Loucy (cell line): ENCODE data around the gene RFT1.

Source experiments
- H2AFZ ChIP-seq: fragments of 200-600 bp; sonication (generic); 2 replicates; pipeline ENCODE4 v1.6.0; 2016; ENCODE audit warnings: antibody characterized with exemption, mild to moderate bottlenecking, low read length, moderate library complexity
- H3F3A ChIP-seq: fragments of 200-600 bp; 2 replicates; pipeline ENCODE4 v1.6.0; 2016; ENCODE audit warnings: antibody characterized with exemption, low read depth, mild to moderate bottlenecking
- H3K27me3 ChIP-seq: fragments of 200-600 bp; sonication (generic); 2 replicates; pipeline ENCODE4 v1.6.1; 2014; ENCODE audit warnings: low read length, mild to moderate bottlenecking; ENCODE audit not compliant: insufficient read depth, poor library complexity, severe bottlenecking
- H3K36me3 ChIP-seq: fragments of 200-600 bp; sonication (generic); 2 replicates; pipeline ENCODE4 v1.6.1; 2016; ENCODE audit warnings: low read length; ENCODE audit not compliant: insufficient read depth
- H3K4me1 ChIP-seq: fragments of 200-600 bp; sonication (generic); 2 replicates; pipeline ENCODE4 v1.5.1; 2014; ENCODE audit warnings: low read length, mild to moderate bottlenecking; ENCODE audit not compliant: insufficient read depth, poor library complexity, severe bottlenecking
- H3K4me2 ChIP-seq: fragments of 200-600 bp; sonication (generic); 2 replicates; pipeline ENCODE4 v1.6.0; 2014; ENCODE audit warnings: antibody characterized with exemption, low read length, low read depth, mild to moderate bottlenecking; ENCODE audit not compliant: poor library complexity, severe bottlenecking
- H3K4me3 ChIP-seq: fragments of 200-600 bp; sonication (generic); 2 replicates; pipeline ENCODE4 v1.5.1; 2014; ENCODE audit warnings: low read length, mild to moderate bottlenecking, mixed read lengths; ENCODE audit not compliant: poor library complexity, severe bottlenecking
- H3K79me2 ChIP-seq: fragments of 200-600 bp; sonication (generic); 2 replicates; pipeline ENCODE4 v1.6.1; 2014; ENCODE audit warnings: low read length; ENCODE audit not compliant: insufficient read depth
- H3K9ac ChIP-seq: fragments of 200-600 bp; sonication (generic); 2 replicates; pipeline ENCODE4 v1.6.0; 2014; ENCODE audit warnings: mild to moderate bottlenecking, low read depth, low read length, moderate library complexity; ENCODE audit not compliant: poor library complexity, severe bottlenecking
- H3K9me2 ChIP-seq: fragments of 200-600 bp; sonication (generic); replicated peaks from 2 replicates; pipeline ENCODE4 v1.6.1; 2016; ENCODE audit warnings: low read depth, low read length, mixed read lengths
- H3K9me3 ChIP-seq: fragments of 200-600 bp; sonication (generic); 2 replicates; pipeline ENCODE4 v1.6.1; 2014; ENCODE audit warnings: mild to moderate bottlenecking, antibody characterized with exemption, low read length, low read depth; ENCODE audit not compliant: insufficient read depth
- H4K20me1 ChIP-seq: fragments of 200-600 bp; sonication (generic); 2 replicates; pipeline ENCODE4 v1.6.0; 2014; ENCODE audit warnings: antibody characterized with exemption, low read length, mild to moderate bottlenecking; ENCODE audit not compliant: insufficient read depth, poor library complexity, severe bottlenecking
- CTCF ChIP-seq: fragments of 200-600 bp; sonication (generic); conservative IDR thresholded peaks from 2 replicates; pipeline ENCODE4 v1.5.1; 2014; ENCODE audit warnings: mild to moderate bottlenecking, antibody characterized with exemption, low read length
- EZH2phosphoT487 ChIP-seq: fragments of 200-600 bp; IDR thresholded peaks from 2 replicates; pipeline ENCODE4 v1.6.1; 2018; ENCODE audit warnings: antibody characterized with exemption, mild to moderate bottlenecking, moderate library complexity, borderline replicate concordance

RFT1 gene

GRCh38 chr3:53103397-53104296, 26.6 kb downstream of the RFT1 start:
- Histone ChIP-seq H3K4me1 (no peaks in the 10 kb centered on the region), H3K36me3 (peaks cover 35% of the 10 kb centered on the region; the same call in 1 of the 2 replicates), H3K79me2 (no peaks in the 10 kb centered on the region), H3K4me3 (no peak overlapping the region), H3K4me2 (no peak overlapping the region), H3K9me2 (no peaks in the 10 kb centered on the region), H3K9me3 (no peaks in the 10 kb centered on the region), H2AFZ (no peak overlapping the region), H3K27me3 (no peaks in the 10 kb centered on the region), H3F3A (no peaks in the 10 kb centered on the region), H3K9ac (no peak overlapping the region), H4K20me1 (no peaks in the 10 kb centered on the region)
- no peak for TF ChIP-seq CTCF

GRCh38 chr3:53102601-53103147, 27.6 kb downstream of the RFT1 start:
- no peak overlapping the region for H3K4me2 ChIP-seq
- H3K27me3 ChIP-seq: no peaks in the 10 kb centered on the region
- H3K36me3 ChIP-seq: peaks cover 35% of the 10 kb centered on the region; the same call in 1 of the 2 replicates
- no peaks in the 10 kb centered on the region for H3K9me3 ChIP-seq
- no peaks in the 10 kb centered on the region for H3F3A ChIP-seq
- H3K9me2 ChIP-seq: no peaks in the 10 kb centered on the region
- TF ChIP-seq EZH2phosphoT487 (no peak), CTCF (no peak)
- no peaks in the 10 kb centered on the region for H4K20me1 ChIP-seq
- no peak overlapping the region for H2AFZ ChIP-seq
- no peak overlapping the region for H3K4me3 ChIP-seq
- H3K4me1 ChIP-seq: no peaks in the 10 kb centered on the region
- no peak overlapping the region for H3K9ac ChIP-seq
- H3K79me2 ChIP-seq: no peaks in the 10 kb centered on the region

- Histone ChIP-seq H3K4me3 (no peak overlapping the region), H4K20me1 (no peaks in the 10 kb centered on the region), H3K27me3 (no peaks in the 10 kb centered on the region), H2AFZ (no peak overlapping the region), H3K9me3 (no peaks in the 10 kb centered on the region), H3K79me2 (no peaks in the 10 kb centered on the region), H3K4me1 (no peaks in the 10 kb centered on the region), H3K9ac (no peak overlapping the region), H3F3A (no peaks in the 10 kb centered on the region), H3K9me2 (no peaks in the 10 kb centered on the region), H3K36me3 (peaks cover 35% of the 10 kb centered on the region; the same call in 1 of the 2 replicates), H3K4me2 (no peak overlapping the region)
- TF ChIP-seq CTCF (no peak), EZH2phosphoT487 (no peak)
These were observed 28.3 kb downstream of the RFT1 start for GRCh38 chr3:53101956-53102355.
